NCI-H2171 treated with DMSO at 0.1 percent for 48 hours (cell line): ENCODE results near the gene PHPT1.
"Not testable (repeated sequence)": the region's sequence is repeated elsewhere in the genome, so short reads cannot be mapped to it uniquely, and the experiment has no call there.

Experiments used
- DNase-seq: peaks from one replicate; lab custom pipeline; 2025; lab: John Stamatoyannopoulos, UW

The PHPT1 gene

DNA sequence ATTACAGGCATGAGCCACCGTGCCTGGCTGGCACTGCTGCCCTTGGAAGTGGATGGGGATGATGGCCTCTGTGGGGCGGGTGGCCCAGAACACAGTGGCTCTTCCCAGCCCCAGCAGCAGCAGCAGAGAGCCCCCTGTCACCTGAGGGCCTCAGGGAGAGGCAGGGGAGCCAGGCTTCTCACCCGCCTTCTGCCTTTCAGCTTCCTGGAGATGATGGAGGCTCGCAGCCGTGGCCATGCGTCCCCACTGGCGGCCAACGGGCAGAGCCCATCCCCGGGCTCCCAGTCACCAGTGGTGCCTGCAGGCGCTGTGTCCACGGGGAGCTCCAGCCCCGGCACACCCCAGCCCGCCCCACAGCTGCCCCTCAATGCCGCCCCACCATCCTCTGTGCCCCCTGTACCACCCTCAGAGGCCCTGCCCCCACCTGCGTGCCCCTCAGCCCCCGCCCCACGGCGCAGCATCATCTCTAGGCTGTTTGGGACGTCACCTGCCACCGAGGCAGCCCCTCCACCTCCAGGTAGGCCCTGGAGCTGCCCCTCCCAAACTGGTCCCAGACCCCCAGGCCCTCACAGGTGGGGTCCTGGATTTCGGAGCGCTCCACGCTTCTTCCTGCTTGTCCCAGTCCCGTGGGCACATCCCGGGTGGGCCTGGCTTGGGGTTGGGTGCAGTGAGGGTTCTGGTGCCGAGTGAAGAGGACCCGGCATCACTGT lies 11.9 kb upstream of the PHPT1 start:
- DNase-seq: no peak

DNA sequence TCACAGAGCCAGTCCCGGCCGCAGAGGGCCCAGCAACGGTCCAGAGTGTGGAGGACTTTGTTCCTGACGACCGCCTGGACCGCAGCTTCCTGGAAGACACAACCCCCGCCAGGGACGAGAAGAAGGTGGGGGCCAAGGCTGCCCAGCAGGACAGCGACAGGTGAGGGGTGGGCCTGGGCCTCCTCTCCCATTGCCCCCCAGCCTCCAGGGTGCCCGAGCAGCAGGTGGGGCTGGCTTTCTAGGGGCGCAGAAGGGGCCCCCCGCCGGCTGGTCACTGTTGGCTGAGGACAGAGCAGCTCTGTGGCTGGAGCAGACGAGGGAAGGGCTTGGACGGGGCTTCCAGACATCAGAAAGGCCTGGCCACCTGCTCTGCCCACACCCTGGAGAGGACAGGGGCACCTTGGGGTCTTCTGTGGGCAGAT lies 11.3 kb upstream of the PHPT1 start:
- not testable (repeated sequence) for DNase-seq

DNA sequence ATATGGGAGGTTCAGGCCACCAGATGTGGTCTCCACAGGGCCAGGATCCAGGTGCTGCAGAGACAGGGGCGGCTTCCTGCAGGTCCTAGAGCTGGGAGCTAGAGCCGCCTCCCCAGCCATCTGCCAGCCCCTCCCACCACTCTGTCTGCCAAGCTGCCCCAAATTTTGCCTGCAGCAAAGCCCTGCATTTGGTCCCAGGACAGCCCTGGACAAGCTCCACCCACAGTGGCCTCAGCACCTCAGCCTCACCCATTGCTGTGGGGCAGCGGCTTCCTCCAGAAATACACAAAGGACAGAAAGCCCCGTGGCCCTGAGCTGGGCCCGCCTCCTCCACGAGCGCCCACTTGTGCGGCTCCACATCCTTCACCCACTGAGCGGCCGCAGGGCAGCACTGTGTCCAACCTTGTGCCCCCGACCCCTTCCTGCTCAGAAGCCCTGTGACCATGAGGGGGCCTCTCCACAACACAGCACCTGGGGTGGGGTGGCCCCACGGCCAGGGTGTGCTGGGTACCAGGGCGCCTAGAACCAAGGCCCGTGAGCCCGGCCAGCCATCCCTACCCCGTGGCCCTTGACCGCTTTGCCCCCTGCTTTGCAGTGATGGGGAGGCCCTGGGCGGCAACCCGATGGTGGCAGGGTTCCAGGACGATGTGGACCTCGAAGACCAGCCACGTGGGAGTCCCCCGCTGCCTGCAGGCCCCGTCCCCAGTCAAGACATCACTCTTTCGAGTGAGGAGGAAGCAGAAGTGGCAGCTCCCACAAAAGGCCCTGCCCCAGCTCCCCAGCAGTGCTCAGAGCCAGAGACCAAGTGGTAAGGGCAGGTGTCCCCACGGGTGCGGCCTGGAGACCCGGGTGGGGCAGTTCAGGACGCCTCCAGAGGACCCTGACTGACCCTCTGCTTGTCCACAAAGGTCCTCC lies 10.6 kb upstream of the PHPT1 start:
- no peak for DNase-seq

DNA sequence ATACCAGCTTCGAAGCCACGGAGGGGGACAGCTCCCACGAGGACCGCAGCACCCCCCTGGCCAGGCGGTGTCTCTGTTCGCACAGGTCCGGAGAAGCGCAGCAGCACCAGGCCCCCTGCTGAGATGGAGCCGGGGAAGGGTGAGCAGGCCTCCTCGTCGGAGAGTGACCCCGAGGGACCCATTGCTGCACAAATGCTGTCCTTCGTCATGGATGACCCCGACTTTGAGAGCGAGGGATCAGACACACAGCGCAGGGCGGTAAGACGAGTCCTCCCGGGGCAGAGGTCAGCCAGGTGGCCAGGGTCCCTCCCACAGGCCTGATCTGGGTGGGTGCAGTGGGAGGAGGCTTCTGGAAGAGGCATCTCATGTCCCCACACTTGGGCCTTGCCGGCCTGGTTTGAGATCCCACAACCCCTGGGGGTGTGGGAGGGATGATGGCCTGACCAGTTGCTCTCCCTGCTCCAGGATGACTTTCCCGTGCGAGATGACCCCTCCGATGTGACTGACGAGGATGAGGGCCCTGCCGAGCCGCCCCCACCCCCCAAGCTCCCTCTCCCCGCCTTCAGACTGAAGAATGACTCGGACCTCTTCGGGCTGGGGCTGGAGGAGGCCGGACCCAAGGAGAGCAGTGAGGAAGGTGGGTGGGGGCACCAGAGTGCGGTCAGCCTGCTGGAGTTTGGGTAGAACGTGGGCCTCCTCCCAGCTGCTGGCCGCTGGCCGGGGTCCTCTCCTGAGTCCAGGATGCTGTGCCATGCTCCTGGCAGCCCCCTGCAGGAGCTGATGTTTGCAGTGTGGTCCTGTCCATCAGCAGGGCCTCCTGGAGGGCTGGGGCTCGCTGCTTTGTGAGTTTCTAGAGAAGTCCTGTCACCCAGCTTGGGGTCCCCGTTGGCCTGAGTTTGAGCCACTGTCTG lies 9.7 kb upstream of the PHPT1 start:
- no peak for DNase-seq

GRCh38 chr9:136840140-136840876 lies 8.9 kb upstream of the PHPT1 start:
- no peak for DNase-seq

- DNase-seq: peak; percentile 91
These were observed 8.1 kb upstream of the PHPT1 start for GRCh38 chr9:136840877-136841645.

- peak; percentile 66 for DNase-seq
These were observed 7.4 kb upstream of the PHPT1 start for GRCh38 chr9:136841646-136842379.

- peak; percentile 82 for DNase-seq
These were observed 6.7 kb upstream of the PHPT1 start, which contains the start of gene AJM1 for GRCh38 chr9:136842380-136842948. TSS of gene AJM1 (plus strand) at chr9:136842478. CDS start at chr9:136844415, 1,937 bp downstream.

GRCh38 chr9:136843159-136843800 lies 5.9 kb upstream of the PHPT1 start:
- not testable (repeated sequence) for DNase-seq

DNA sequence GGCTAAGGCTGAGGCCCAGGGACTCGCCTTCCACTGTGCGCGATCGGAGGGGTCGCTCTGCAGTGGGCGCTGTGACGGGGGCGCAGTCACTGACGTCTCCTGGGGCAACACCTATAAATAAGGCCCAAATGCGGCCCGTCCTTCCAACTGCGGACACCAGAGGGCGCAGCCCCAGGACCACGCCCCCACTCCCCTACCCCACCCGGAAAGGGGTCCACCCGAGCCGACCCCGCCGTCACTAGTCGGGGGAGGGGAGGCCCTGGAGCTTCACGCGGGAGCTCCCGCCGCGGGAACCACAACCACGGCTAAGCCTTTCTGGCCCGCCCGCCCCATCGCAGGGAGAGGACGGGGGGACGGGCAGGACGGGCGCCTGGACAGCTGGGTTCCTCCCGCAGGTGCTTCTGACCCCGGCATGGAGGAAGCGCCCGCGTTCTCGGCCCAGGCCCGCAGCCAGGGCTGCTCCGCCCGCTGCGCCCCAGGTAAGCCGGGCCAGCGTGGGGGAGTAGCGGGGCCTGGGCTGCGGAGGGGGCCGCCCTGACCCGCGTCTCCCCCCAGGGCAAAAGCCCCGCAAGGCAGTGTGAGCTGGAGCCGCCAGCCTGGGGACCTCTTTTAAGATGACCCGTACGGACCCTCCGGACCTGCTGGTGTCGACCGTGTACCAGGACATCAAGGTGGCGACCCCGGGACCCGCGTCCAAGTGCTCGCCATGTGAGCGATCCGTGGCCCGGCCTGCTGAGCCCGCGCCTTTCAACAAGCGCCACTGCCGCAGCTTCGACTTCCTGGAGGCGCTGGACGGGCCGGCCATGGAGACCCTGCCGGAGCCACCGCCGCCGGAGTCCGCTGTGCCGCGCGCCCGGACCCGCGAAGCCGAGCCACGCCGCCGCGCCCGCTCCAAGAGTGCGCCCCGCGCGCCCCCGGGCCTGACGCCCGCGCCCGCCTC lies 5.1 kb upstream of the PHPT1 start:
- DNase-seq: not testable (repeated sequence)

DNA sequence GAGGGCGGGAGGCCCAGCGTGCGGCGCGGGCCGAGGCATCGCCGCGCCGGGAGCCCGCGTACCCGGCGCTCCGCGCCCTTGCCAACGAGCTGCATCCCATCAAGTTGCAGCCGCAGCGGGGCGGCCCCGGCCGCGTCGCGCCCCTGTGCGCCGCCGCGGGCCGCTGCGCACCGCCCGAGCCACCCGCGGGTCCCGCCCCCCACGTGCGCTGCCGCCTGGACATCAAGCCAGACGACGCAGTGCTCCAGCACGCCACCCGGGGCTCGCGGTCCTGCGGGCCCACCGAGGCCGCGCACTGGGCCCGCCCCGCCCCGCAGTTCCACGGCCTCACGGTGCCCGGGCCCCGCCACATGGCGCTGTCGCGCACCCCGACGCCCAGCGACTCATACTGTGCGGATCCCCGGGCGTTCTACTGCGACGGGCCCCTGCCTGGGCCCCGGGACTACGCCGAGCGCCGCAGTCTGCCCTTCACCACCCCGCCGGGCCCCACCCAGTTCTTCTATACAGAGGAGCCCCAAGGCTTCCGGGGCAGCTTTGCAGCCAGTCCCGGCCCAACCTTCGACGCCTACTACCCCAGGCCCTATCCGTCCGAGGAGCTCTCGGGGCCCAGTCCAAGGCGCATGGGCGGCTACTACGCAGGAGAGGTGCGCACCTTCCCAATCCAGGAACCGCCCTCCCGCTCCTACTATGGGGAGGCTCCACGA lies 4.3 kb upstream of the PHPT1 start:
- DNase-seq: no peak

GRCh38 chr9:136845465-136846260 lies 3.5 kb upstream of the PHPT1 start:
- no peak for DNase-seq

DNA sequence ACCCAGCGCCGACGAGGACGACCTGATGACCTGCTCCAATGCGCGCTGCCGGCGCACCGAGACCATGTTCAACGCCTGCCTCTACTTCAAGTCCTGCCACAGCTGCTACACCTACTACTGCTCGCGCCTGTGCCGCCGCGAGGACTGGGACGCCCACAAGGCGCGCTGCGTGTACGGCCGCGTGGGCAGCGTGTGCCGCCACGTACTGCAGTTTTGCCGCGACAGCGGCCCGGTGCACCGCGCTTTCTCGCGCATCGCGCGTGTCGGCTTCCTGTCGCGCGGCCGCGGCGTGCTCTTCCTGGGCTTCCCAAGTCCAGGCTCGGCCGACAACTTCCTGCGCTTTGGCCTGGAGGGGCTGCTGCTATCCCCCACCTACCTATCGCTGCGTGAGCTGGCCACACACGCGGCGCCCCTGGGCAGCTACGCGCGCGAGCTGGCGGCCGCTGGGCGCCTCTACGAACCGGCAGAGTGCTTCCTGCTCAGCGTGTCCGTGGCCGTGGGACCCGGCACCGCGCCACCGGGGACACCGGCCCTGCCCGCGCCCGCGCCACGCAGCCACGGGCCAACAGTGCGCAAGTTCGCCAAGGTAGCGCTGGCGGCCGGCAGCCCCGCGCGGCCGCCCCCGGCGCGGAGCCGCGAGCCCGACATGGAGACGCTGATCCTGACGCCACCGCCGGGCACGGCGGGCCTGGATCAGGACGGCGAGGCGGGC lies 2.7 kb upstream of the PHPT1 start:
- DNase-seq: no peak

DNA sequence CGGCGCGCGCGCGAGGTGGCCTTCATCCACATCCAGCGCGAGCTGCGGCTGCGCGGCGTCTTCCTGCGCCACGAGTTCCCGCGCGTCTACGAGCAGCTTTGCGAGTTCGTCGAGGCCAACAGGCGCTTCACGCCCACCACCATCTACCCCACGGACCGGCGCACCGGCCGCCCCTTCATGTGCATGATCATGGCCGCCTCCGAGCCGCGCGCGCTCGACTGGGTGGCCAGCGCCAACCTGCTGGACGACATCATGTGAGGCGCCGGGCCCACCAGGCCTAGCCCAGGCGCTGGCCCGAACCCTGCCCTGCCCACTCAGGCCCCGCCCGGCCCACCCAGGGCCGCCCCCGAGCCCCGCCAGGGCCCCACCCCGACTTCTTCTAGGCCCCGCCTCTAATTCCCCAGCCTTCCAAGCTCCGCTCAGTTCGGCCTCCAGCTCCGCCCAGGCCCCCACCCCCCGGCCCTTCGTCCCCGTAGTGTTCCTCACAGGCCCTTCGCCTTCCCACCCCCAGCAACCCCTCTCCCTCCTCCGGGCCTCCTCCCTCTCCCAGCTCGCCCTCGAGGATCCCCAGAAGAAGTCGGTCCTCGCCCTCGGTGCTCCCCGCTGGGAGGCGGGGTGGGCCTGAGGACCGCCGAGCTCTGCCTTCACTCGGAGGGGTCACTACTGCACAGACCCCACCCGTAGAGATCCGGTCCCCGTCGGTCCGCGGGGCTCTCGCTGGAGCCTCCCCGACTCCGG lies 2.0 kb upstream of the PHPT1 start:
- peak; percentile 47 for DNase-seq

DNA sequence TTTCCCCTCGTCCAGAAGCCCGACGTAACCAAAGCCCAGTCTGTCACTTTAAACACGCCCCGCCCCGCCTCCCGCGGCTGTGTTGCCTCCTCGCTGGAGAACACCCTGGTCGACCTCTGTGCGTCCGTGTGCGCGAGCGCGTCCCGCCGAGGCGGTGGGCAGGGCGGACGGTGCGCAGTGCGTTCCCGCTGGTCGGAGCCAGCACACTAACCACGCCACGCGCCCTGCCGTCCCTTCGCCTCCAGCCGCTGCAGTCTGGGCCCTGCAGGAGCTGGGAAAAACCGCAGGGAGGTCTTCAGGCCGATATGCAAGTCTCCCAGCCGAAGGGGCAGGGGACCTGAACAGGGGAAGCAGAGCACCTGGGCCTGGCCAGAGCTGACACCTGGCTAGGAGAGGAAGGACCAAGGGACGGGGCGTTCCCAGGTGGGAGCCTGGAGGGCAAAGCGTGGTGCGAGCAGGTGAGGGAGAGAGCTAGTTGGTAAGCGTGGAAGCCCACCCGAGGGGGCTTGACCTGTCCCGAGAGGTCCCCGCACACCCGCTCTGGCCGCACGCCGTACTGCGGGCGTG lies 1.3 kb upstream of the PHPT1 start:
- peak; percentile 70 for DNase-seq
